ENCODE results near the gene OR4F15.

Gene OR4F15

DNA sequence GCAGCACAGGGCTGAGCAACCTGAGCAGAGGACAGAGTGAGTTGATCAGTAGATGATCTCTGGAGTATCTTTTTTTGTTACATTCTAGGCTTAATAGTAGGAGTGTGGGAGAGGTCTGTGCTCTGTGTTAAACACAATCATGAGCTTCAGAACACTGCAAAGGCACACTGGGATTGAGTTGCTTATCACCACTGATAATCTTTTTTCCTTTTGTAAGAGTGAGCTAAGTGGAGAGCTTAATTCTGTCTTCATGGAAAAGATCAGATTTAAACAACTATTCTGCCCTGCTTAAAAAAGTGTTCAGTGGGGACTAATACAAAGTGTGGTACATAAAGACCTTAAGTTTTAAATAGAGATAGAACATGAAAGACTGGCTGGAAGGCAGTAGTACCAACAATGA, 7.6 kb upstream of the OR4F15 start:
- DNase-seq, result no peak

DNA sequence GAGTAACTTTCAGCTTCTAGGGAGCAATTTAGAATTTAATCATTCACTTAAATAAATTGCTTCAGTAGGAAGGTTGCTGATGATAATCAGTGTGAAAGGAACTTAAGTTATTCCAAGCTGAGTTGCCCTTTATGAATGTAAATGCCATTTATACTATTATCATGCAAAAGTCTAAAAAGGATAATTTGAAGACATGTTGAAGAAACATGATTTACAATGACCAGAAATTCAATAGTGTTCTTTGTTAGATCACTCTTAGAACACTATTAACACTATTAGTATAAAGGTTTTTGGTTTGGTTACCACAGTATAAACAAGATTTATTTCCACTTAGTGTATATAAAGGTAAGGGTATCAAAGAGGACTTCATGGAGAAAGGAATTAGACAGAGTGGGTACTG, 7.1 kb upstream of the OR4F15 start:
- no peak for DNase-seq

DNA sequence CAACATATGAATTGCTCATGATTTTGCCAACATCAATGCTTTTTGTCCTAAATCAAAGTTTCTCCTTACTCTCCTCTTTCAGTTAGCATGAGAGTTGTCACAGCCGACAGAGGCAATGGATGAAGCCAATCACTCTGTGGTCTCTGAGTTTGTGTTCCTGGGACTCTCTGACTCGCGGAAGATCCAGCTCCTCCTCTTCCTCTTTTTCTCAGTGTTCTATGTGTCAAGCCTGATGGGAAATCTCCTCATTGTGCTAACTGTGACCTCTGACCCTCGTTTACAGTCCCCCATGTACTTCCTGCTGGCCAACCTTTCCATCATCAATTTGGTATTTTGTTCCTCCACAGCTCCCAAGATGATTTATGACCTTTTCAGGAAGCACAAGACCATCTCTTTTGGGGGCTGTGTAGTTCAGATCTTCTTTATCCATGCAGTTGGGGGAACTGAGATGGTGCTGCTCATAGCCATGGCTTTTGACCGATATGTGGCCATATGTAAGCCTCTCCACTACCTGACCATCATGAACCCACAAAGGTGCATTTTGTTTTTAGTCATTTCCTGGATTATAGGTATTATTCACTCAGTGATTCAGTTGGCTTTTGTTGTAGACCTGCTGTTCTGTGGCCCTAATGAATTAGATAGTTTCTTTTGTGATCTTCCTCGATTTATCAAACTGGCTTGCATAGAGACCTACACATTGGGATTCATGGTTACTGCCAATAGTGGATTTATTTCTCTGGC, 6.2 kb upstream of the OR4F15 start:
- no peak for DNase-seq

DNA sequence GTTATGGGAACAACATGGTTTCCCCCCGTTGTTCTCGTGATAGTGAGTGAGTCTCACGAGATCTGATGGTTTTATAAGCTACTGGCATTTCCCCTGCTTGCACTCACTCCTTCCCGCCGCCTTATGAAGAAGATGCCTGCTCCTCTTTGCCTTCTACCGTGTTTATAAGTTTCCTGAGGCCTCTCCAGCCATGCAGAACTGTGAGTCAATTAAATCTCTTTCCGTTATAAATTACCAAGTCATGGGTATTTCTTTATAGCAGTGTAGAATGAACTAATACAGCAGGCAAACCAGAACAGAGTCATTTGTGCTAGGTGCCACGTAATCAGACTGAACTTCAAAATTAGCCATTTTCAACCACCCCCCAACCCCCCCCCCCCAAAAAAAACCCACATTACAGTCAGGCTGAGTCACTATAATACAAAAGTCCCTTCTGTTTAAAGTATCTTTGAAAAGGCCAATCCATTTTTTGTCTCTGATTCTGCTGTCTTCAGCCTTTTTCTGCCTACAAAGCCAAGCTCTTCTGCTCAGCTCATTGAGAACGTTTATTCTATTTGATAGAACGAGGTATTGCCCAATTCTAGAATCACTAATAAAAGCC, 4.6 kb upstream of the OR4F15 start:
- no peak for DNase-seq

DNA sequence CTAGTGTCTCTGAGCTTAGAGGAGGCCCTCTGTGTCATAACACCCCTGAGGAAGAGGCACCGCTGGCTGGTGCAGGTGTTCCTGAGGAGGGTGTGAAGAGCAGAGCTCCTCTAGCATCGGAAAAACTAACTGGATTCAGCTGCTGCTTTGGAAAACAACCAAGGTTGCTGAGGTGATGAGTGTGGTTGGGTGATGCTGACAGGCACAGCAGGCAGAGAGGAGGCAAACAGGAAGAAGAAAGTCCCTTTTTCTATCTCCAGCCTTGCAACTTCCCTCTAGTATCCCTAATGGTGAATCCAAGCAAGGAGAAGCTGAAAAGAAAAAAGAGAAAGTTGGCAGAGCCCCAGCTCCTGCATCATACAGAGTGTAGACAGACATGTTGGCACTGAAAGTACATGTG, 3.8 kb upstream of the OR4F15 start:
- no peak for DNase-seq

DNA sequence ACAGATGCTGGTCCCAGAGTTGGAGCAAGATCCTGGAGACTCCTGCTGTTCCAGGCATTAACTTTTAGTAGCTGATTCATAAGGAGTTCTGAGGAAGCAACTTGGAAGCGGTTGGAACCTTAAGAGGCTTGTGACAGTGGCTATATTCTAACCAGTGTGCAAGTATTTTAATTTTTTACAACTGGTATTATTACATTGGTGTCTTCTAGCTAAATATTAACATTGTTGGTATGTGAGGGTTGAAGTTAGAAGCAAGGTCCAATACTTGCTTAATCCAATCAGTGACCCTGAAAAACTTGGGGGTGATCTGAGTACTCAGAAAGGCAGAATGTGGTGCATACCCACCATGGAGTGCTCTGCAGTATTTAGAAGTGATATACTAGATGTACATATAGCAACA, 1.5 kb upstream of the OR4F15 start:
- DNase-seq, result no peak

DNA sequence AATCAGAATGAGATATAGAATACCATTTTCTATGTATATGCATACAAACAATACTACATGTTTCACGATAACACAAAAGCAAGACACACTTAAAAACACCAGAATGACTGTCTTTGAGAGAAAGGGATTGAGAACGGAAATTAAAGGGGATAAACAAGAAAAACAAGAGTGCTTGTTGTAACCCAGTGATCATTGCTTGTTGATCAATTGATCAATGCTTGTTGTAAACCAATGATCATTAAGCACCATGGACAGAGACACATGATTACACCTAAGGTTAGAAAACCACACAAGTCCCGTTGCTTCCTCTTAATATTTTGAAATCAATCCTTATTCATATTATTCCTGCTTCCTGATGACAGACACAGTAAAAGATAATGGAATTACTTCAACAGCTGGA, 1.1 kb upstream of the OR4F15 start:
- no peak for DNase-seq

DNA sequence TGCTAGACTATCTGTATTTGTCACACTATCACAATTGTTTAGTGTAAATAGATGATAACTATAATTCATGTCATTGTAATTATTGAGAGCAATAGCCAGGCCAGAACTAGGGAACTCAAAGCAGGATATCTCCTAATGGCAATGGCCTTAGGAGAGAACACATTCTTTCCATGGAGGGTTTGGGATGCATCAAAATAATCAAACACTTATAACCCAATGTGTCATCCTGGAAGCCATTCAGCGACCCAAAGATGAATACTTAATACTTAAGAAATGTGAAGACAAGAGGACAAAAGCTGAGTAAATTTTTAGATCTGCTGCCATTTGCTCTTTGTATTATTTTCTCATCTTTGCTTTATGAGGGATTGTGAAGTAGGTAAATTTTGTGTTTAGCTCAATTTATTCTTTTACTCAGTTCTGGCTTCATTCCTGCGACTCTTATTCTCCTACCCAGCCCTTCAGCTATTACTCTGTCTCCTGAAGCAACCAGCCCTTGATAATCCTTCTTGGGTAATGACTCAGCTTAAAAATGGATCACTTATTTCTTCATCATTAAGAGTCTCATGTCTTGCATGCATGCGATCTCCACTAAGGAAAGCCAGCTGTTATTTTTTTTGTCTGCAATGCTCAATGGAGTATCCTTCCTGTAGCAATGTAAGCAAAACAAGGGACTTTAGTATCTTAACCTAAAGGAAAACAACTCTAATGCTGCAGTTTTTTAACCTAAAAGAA, 2.0 kb downstream of the OR4F15 start:
- no peak for DNase-seq

DNA sequence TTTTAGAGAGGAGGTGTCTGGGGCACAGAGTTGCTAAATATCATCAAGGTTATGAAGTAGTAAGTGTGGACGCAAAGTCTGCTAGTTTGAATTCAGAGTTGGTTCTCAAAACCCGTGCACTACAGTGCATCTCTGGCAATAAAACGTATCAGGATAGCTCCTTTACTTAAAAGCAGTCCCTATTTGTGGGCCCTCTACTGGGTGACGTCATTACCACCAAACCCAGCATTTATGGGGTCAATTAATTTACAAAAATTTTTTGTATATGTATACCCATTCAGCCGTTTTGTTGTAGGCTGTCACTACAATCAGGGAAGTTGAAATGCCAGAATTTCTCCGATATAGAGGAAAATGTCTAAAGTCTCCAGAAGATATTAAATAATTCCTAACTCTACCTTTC, 8.8 kb downstream of the OR4F15 start:
- DNase-seq, result no peak

DNA sequence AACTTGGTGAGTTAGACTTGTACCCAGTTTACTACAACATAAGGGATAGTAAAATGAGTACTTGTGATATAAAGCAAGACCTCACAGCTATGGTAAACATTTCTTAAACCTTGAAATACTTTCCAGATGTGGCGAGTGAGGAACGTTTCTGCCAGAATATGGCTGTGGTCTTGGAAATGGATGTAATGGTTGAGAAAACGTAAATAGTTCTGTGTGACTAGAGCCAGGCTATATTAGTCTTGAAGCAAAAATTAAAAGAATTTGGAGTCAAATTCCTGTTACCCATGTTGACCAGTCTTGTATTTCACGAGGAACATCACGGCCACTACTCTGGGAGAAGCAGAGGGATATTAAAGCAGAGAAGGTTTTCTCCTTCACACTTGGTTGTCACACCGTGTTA, 15.3 kb downstream of the OR4F15 start:
- no peak for DNase-seq

DNA sequence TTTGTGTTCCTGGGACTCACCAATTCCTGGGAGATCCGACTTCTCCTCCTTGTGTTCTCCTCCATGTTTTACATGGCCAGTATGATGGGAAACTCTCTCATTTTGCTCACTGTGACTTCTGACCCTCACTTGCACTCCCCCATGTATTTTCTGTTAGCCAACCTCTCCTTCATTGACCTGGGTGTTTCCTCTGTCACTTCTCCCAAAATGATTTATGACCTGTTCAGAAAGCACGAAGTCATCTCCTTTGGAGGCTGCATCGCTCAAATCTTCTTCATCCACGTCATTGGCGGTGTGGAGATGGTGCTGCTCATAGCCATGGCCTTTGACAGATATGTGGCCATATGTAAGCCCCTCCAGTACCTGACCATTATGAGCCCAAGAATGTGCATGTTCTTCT, 16.8 kb downstream of the OR4F15 start:
- DNase-seq, result no peak

DNA sequence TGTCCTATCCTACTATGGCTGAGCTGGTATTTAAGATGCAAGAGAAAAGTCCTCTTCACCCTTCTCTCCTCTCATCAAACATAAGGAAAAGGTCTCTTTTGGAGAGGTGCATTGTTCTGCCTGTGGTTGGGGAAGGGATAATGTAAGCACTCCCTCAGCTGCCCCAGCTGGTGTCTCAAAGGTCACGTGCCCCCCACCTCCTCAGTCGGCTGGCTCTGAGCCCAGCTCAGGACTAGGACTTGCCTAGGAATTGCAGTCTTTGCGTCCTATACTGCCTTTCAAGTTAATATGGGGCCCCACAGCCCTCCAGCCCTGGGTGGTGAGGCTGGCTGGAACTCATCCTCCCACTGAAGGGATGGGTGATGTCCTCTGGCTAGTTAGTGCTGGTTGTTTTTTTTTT, 29.7 kb downstream of the OR4F15 start:
- no peak for DNase-seq

DNA sequence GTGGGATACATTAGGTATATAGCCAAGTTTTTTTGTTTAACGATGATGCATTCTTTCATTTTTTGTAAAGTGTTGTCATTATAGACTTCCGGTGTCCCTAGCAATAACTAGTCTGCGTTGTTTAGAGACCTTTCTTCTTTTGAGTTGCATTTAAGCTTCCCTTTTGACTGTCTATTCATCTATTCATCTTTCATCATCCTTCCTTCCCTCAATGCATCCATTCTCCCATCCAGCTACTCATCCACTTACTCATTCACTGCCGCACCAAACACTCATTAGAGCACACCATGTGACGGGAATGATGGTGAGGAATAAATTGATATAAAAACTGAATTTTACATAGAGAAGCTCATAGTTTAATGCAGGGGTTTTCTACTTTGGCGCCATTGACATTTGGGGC, 32.9 kb downstream of the OR4F15 start:
- DNase-seq, result no peak

DNA sequence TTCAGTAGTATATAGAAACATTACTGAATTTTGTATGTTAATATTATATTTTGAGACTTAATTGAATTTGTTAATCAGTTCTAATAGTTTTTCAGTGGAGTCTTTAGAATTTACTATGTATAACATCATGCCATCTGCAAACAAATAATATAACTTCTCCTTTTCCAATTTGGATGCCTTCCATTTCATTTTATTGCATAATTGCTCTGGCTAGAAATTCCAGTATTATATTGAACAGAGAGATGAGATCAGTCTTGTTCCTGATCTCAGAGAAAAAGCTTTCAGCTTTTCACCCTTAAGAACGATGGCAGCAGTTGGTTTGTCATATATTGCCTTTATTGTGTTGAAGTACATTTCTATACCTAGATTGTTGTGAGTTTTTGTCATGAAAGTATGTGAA, 40.4 kb downstream of the OR4F15 start:
- DNase-seq, result no peak

Data from CD4-positive, alpha-beta T cell treated with Interferon alpha-2 for 1 hour (primary cell).